ENCODE data around the gene RBM20.
"Not testable (repeated sequence)": the region's sequence is repeated elsewhere in the genome, so short reads cannot be mapped to it uniquely, and the experiment has no call there.

RBM20 gene

DNA sequence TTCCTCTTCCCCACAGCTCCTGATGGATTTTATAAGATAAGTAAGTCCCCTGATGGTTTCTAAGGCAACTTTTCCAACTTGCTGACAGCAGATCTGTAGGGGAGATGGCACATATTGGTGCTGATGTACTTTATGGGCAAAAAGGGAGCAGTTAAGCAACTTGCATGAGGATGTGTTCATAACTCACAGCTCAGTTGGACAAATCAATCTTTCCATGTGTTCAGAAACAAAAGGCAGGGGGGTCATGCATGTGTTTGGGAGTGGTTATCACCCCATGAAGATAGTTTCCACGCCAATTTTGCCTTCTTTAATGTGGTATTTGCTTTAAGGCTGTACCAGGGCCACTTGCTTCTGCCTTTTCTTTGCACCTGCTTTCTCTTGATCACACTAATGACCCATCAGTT, 6.1 kb downstream of the RBM20 start:
- ATAC-seq (no peak), DNase-seq (no peak)
- H3K4me3 Mint-ChIP-seq: no peak overlapping the region
- H3K27me3 Mint-ChIP-seq: peaks cover 47% of the 10 kb centered on the region
- no peaks in the 10 kb centered on the region for H3K9me3 Mint-ChIP-seq
- peaks cover 38% of the 10 kb centered on the region for H3K4me1 Mint-ChIP-seq
- no peaks in the 10 kb centered on the region for H3K36me3 Mint-ChIP-seq (ENCODE audit: low read depth)
- H3K27ac Mint-ChIP-seq: no peak overlapping the region

DNA sequence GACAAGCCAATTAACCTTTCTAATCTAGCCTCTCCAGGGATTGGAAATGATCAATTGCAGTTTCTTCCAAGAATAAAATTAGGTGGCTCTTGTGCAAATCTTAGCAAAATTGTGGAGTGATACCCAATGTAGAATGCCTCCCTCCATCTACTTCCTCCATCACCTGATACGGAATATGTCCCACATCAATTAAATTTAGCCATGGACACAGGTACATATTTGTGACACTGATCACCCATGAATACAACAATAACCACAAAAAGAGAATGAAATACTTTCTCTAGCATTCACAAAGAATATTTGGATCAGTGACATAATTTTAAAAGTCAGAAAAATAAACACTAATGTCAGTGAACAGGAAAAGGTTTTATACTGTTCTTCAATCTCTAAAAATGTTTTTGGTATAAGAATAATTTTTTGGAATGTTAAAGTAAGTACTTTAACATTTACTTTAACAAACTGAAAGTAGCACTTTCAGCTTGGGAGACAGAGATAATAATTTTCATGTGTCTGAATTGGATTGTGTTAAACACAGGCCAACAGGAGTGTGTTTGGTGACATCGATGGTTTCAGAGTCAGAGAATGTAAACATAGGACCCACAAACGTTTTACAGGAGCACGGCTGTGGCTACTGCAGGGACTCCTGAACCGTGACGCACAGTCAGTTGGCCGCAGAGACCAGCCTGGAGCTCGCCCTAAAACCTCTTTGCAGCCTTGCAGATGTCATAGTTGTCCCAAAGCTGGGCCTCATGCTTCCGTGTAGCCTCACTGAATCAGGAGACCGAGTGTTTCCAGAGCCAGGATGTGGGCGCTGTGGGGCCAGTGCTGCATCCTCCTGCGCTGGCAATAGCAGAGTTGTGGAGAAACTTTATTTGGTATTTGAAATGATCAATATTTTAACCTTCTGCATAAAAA, 7.2 kb downstream of the RBM20 start:
- no peak overlapping the region for H3K27ac Mint-ChIP-seq
- peaks cover 44% of the 10 kb centered on the region for H3K27me3 Mint-ChIP-seq
- no peaks in the 10 kb centered on the region for H3K36me3 Mint-ChIP-seq (ENCODE audit: low read depth)
- H3K9me3 Mint-ChIP-seq: no peaks in the 10 kb centered on the region
- ATAC-seq: peak; percentile 89
- peaks cover 38% of the 10 kb centered on the region for H3K4me1 Mint-ChIP-seq
- DNase-seq: peak; percentile 38
- H3K4me3 Mint-ChIP-seq: peak overlapping the region; percentile 10

DNA sequence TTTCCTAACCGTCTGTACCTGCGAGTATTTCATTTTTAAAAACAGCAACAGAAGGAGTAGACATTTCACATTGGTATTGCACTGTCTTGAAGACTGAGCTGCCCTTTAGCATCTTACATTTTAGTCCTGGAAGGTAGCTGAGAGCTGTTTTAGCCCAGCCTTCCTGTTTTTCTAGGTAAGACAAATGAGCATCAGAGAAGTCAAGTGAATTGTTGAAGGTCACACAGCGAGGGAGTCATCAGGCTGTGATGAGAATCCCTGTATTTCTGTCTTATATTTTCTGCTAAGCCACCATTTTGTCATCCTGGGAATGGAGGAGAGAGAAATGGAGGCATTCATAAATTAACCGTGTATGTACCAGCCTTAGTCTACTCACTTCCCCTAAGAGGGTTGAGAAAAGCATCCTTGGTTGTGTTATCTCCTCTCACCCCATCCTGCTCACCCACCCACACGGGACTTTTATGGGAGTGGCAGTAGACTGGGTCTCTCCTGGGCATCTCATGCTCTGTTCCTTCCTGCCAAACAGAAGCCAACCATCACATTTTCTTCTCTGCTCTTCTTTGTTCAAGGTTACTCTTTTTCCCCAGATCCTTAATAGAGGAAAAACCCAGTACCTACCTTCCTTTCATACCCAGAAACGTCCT, 8.5 kb downstream of the RBM20 start:
- DNase-seq (no peak), ATAC-seq (peak; percentile 27)
- Mint-ChIP-seq H3K9me3 (no peaks in the 10 kb centered on the region), H3K36me3 (ENCODE audit: low read depth) (no peaks in the 10 kb centered on the region), H3K4me3 (no peak overlapping the region), H3K27ac (no peak overlapping the region), H3K4me1 (peaks cover 38% of the 10 kb centered on the region), H3K27me3 (peaks cover 40% of the 10 kb centered on the region)

DNA sequence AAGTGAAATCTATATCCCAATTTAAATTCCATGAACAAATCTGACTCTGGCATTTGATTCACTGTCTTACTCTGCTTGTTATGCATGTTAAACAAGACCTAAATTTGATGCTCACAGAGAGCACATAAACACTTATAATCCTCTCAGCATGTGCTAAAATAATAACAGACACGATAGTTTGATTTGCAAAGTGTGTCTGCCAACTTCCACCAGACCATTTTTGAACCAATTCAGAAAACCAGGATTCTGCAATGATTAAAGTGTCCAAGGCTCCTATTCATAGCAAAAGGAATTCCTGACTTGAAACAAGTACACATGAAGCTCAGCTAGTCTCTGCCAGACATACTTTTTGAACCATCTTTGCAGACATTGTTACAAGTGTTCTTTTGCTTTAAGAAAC, 11.2 kb downstream of the RBM20 start:
- Mint-ChIP-seq H3K27me3 (peaks cover 28% of the 10 kb centered on the region), H3K4me3 (no peak overlapping the region)
- DNase-seq: no peak

DNA sequence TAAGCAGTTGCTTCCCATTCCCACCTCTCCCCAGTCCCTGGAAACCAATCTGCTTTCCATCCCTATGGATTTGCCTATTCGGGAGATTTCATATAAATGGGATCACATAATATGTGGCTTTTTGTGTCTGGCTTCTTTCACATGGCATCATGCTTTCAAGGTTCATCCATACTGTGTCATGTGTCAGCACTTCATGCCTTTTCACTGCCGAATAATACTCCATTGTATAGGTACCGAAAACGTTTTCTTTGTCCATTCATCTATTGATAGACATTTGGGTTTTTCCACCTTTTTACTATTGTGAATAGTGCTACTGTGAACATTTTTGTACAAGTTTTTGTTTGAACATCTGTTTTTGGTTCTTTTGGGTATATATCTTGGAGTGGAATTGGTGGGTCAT, 12.5 kb downstream of the RBM20 start:
- H3K4me1 Mint-ChIP-seq: peaks cover 16% of the 10 kb centered on the region
- H3K27ac Mint-ChIP-seq: no peak overlapping the region
- H3K36me3 Mint-ChIP-seq (ENCODE audit: low read depth): no peaks in the 10 kb centered on the region
- DNase-seq (no peak), ATAC-seq (no peak)
- no peaks in the 10 kb centered on the region for H3K9me3 Mint-ChIP-seq
- H3K4me3 Mint-ChIP-seq: no peak overlapping the region
- peaks cover 24% of the 10 kb centered on the region for H3K27me3 Mint-ChIP-seq

More for the DNA sequence above, 11.2 kb downstream of the RBM20 start:
- ATAC-seq: no peak
- H3K36me3 Mint-ChIP-seq (ENCODE audit: low read depth): no peaks in the 10 kb centered on the region
- H3K4me1 Mint-ChIP-seq: peaks cover 28% of the 10 kb centered on the region
- no peak overlapping the region for H3K27ac Mint-ChIP-seq
- H3K9me3 Mint-ChIP-seq: no peaks in the 10 kb centered on the region

DNA sequence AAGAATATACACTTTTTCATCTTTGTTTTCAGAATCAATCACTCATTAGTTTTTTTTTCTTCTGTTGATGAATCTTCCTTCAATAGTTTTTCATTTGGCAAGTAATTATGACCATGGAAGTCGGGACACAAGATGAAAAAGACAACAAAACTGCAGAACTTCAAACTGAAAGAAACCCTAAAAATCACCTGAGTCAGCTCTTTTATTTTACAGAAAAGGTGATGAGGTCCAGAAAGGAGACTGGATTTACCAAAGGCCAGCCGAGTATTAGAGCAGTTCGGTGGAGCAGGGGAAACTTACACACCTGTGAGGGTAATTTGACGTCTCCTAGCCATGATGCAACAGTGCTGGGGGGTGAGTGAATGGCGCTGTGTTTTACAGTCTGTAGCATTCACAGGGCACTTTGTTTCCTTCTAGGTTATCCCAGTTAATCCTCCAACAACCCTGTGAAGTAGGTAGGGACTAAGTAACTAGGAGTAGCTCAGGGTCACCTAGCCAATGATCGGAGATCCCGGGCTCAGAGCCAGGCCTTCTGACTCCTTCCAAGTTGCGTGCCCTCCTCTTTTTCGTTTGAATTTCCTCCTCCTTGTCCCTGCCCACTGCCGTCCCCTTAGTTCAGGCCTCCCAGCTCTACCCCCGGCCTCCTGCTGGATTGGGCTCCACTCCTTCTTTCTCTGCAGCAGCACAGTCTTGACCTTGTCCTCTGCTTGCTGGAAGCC, 14.0 kb downstream of the RBM20 start:
- Mint-ChIP-seq H3K4me3 (no peak overlapping the region), H3K4me1 (peaks cover 9% of the 10 kb centered on the region), H3K9me3 (no peaks in the 10 kb centered on the region), H3K36me3 (ENCODE audit: low read depth) (no peaks in the 10 kb centered on the region), H3K27ac (no peak overlapping the region), H3K27me3 (peaks cover 24% of the 10 kb centered on the region)
- no peak for ATAC-seq
- DNase-seq: no peak

DNA sequence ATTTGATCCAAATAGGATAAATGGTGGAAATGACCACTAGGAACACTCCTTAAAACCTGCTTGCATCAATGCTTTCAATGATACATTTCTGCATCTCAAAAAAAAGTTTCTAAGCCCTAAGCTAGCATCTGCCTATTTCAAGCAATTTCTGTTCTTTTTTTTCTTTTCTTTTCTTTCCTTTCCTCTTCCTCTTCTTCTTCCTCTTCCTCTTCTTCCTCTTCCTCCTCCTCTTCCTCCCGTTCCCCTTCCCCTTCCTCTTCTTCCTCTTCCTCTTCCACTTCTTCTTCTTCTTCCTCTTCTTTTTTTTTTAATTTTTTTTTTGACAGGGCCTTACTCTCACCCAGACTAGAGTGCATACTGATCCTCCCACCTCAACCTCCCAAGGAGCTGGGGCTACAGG, 15.4 kb downstream of the RBM20 start:
- no peak overlapping the region for H3K4me3 Mint-ChIP-seq
- no peak for ATAC-seq
- no peaks in the 10 kb centered on the region for H3K9me3 Mint-ChIP-seq
- peaks cover 7% of the 10 kb centered on the region for H3K4me1 Mint-ChIP-seq
- DNase-seq: no peak
- no peaks in the 10 kb centered on the region for H3K36me3 Mint-ChIP-seq (ENCODE audit: low read depth)
- H3K27ac Mint-ChIP-seq: no peak overlapping the region
- peaks cover 19% of the 10 kb centered on the region for H3K27me3 Mint-ChIP-seq

DNA sequence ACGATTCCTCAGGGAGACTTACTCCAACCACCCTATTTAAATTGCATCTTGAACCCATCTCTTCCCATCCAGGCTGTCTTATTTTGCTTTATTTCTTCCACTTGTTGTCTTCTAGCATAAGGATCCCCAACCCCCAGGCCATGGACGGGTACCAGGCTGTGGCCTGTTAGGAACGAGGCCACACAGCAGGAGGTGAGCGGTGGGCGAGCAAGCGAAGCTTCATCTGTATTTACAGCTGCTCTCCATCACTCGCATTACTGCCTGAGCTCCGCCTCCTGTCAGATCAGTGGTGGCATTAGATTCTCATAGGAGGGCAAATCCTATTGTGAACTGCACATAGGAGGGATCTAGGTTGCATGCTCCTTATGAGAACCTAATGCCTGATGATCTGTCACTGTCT, 16.2 kb downstream of the RBM20 start:
- H3K27ac Mint-ChIP-seq; H3K4me3 Mint-ChIP-seq; ATAC-seq; DNase-seq; H3K36me3 Mint-ChIP-seq (ENCODE audit: low read depth); H3K9me3 Mint-ChIP-seq; H3K4me1 Mint-ChIP-seq: not testable (repeated sequence)
- peaks cover 19% of the 10 kb centered on the region for H3K27me3 Mint-ChIP-seq

DNA sequence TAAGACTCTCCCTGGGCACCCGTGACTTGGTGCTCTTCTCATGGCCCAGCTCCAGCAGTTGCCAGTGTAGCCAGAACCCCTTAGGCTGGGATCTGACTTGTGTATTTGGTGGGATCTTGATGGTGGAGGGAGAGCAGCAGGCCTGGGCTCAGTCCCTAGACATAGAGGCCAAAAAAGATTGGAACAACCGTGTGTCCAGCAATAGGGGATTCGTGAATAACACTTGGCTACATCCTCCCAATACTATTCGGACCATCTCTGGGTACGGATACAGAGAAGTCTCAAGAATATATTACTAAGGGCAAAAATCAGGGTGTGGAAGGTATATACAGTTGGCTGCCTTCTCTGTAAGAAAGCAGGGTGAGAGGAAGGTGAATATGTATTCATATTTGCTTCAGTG, 17.2 kb downstream of the RBM20 start:
- H3K27me3 Mint-ChIP-seq: peaks cover 18% of the 10 kb centered on the region
- H3K9me3 Mint-ChIP-seq: no peaks in the 10 kb centered on the region
- DNase-seq (no peak), ATAC-seq (no peak)
- no peak overlapping the region for H3K4me3 Mint-ChIP-seq
- no peak overlapping the region for H3K27ac Mint-ChIP-seq
- peaks cover 7% of the 10 kb centered on the region for H3K4me1 Mint-ChIP-seq
- H3K36me3 Mint-ChIP-seq (ENCODE audit: low read depth): no peaks in the 10 kb centered on the region

DNA sequence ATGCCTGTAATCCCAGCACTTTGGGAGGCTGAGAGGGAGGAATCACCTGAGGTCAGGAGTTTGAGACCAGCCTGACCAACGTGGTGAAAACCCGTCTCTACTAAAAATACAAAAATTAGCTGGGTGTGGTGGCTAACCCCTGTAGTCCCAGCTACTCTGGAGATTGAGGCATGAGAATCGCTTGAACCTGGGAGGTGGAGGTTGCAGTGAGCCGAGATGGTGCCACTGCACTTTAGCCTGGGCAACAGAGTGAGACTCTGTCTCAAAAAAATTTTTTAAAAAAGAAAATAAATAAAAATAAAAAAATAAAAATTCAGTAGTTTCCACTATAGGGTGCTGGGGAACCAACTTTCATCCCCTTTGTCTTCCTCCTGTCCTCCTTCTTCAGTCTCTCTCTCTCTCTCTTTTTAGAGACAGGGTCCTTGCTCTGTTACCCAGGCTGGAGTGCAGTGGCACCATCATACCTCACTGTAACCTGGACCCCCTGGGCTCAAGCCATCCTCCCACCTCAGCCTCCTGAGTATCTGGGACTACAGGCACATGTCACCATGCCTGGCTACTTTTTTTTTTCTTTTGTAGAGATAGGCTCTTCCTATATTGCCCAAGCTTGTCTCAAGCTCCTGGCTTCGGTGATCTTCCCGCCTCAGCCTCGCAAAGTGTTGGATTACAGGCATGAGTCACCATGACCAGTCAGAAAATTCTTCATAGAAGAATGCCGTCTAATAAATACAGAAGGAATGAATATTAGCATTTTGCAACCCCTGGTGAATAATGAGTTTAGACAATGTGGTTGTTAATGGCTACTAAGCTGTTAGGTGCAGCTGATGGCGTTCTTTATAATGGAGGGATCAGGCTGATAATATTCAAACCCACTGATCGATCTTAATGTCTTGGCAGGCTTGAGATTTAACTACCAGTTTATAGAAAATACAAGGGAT, 20.6 kb downstream of the RBM20 start:
- ATAC-seq: no peak
- DNase-seq: no peak
- Mint-ChIP-seq H3K4me3 (no peak overlapping the region), H3K36me3 (ENCODE audit: low read depth) (no peaks in the 10 kb centered on the region), H3K4me1 (peaks cover 7% of the 10 kb centered on the region), H3K27me3 (peaks cover 13% of the 10 kb centered on the region), H3K27ac (no peak overlapping the region), H3K9me3 (no peaks in the 10 kb centered on the region)

DNA sequence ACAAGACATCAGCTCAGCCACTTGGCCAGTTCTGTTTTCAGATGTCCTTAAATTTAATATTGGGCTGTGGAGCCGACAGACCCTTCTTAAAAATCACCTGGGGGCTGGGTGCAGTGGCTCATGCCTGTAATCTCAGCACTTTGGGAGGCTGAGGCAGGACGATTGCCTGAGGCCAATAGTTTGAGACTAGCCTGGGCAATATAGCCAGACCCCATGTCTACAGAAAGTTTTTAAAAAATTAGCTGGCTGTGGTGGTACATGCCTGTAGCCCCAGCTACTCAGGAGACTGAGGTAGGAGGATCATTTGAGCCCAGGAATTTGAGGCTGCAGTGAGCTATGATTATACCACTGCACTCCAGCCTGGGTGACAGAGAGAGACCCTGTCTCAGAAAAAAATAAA, 22.1 kb downstream of the RBM20 start:
- H3K27me3 Mint-ChIP-seq: peaks cover 20% of the 10 kb centered on the region
- H3K9me3 Mint-ChIP-seq; H3K4me3 Mint-ChIP-seq; H3K27ac Mint-ChIP-seq; DNase-seq; H3K4me1 Mint-ChIP-seq; H3K36me3 Mint-ChIP-seq (ENCODE audit: low read depth); ATAC-seq: not testable (repeated sequence)

DNA sequence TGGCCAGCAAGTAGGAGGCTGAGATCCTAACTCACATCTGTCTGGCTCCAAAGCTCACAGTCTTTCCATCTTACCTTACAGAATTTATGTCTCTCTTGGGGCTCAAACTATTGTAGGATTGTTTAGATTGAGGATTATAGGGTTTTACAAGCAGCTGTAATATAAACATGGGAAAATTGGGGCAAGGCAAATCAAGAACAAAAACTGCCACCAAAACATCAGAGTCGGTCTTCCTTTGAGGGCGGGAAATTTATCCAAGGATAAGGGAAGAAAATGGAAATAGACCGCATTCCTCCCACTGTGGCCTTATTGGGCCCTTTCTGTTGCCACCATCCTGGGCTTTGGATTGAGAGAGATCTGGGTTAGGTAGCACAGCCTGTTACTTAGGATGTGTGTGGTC, 22.5 kb downstream of the RBM20 start:
- no peak overlapping the region for H3K27ac Mint-ChIP-seq
- no peak overlapping the region for H3K4me3 Mint-ChIP-seq
- peaks cover 7% of the 10 kb centered on the region for H3K4me1 Mint-ChIP-seq
- no peak for ATAC-seq
- DNase-seq: no peak
- H3K9me3 Mint-ChIP-seq: no peaks in the 10 kb centered on the region
- no peaks in the 10 kb centered on the region for H3K36me3 Mint-ChIP-seq (ENCODE audit: low read depth)
- H3K27me3 Mint-ChIP-seq: peaks cover 20% of the 10 kb centered on the region

DNA sequence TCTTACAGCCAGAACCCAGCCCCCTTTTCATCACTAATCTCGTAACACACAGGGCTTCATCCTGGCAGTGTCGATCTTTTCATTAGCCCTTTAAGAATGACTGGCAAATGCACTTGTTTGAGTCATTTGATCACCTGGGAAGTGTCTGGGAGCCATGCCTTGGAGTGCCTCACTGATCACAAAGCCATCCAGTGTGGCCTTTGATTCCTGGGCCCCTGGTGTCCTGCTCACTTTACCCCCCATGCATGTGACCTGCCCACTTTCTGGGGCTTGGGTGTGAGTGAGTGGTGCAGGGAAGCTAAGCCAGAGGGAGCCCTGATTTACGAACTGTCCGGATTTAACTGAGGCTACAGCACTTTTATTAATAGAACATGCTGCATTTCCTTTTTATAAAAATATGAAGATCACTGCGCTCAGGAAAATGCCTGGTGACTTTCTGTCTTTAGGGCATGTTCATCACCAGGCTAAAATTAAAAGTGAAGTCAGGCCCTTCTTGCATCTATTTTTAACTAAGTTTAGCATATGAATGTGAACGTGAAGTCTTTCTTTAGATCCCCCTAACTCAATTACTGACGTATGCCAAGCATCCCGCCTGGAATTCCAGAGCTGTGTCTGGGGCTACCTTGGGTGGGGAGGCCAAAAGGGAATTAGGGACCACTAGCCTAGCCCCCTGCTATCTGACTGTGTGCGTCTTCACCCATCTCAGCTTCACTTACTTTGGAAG, 23.6 kb downstream of the RBM20 start:
- no peaks in the 10 kb centered on the region for H3K9me3 Mint-ChIP-seq
- no peak overlapping the region for H3K27ac Mint-ChIP-seq
- H3K4me1 Mint-ChIP-seq: peaks cover 2% of the 10 kb centered on the region
- H3K27me3 Mint-ChIP-seq: peaks cover 18% of the 10 kb centered on the region
- H3K4me3 Mint-ChIP-seq: no peak overlapping the region
- H3K36me3 Mint-ChIP-seq (ENCODE audit: low read depth): no peaks in the 10 kb centered on the region
- no peak for DNase-seq
- no peak for ATAC-seq
